Measurements from ENCODE around the gene METTL6.
A peak's percentile ranks its signal among the peaks of the same experiment; 100 is the strongest.

The METTL6 gene

DNA sequence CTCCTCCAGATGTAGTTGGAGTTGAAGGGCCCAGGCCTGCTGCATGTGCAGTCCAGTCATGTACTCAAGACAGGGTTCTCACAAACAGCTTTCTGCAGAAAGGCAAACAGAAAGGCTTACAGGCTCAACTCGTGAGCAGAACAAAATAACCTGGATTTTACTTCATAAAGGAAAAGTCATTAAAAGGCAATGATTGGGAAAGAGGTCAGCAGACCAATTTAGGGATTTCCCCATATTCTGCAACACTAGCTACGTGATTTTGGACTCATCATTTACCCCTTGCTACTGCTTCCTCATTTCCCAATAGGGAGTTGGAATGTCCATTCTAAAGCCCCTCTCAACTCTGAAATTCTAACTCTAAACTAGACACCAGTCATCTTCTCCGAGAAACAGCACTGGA, 18.1 kb downstream of the METTL6 start:
- no peak overlapping the region for H2AFZ ChIP-seq (ENCODE audit: low read depth)
- H3K36me3 ChIP-seq (ENCODE audit: insufficient read depth): no peaks in the 10 kb centered on the region
- H3K79me2 ChIP-seq (ENCODE audit: insufficient read depth, low read depth): no peaks in the 10 kb centered on the region
- H3K4me1 ChIP-seq (ENCODE audit: low read depth, poor library complexity, severe bottlenecking): no peaks in the 10 kb centered on the region
- H3K27ac ChIP-seq: no peak overlapping the region
- H3K27me3 ChIP-seq (ENCODE audit: insufficient read depth, low read depth): no peaks in the 10 kb centered on the region
- H3K4me2 ChIP-seq: no peak overlapping the region
- no peaks in the 10 kb centered on the region for H4K20me1 ChIP-seq (ENCODE audit: insufficient read depth)
- H3K9ac ChIP-seq: no peak overlapping the region
- H3K4me3 ChIP-seq (IDR thresholded peaks at IDR 0.05; ENCODE audit: insufficient read depth, low read depth, low read length): no peak overlapping the region
- TF ChIP-seq, protein P1, sequence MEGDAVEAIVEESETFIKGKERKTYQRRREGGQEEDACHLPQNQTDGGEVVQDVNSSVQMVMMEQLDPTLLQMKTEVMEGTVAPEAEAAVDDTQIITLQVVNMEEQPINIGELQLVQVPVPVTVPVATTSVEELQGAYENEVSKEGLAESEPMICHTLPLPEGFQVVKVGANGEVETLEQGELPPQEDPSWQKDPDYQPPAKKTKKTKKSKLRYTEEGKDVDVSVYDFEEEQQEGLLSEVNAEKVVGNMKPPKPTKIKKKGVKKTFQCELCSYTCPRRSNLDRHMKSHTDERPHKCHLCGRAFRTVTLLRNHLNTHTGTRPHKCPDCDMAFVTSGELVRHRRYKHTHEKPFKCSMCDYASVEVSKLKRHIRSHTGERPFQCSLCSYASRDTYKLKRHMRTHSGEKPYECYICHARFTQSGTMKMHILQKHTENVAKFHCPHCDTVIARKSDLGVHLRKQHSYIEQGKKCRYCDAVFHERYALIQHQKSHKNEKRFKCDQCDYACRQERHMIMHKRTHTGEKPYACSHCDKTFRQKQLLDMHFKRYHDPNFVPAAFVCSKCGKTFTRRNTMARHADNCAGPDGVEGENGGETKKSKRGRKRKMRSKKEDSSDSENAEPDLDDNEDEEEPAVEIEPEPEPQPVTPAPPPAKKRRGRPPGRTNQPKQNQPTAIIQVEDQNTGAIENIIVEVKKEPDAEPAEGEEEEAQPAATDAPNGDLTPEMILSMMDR (conservative IDR thresholded peaks at IDR 0.05; ENCODE audit: low read depth, low read length): no peak

DNA sequence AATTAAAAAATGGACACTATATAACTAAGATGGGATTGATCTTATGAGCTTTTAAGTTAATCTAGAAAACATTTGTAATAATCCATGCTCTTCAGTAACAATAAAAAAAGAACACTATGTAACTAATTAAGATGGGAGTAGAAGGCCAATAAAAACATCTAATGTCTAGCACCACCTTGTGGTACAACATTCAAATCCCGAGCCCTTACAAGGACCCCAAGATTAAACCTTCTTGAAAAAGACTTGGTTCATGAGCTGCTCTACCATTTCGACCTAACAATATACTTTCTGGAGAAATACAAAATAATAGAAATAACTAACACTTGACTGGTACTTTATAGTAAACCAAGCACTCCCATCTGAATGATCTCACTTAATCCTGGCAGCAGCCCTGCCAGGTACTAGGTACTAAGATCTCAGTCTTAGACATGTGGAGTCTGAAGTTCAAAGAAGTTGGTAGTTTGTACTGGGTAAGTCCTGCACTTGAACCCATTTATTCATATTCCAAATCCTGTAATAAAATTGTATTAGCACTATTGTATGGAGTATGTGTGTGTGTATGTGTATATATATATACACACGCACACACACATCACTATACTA, 21.8 kb downstream of the METTL6 start:
- H3K9ac ChIP-seq: no peak overlapping the region
- H3K4me1 ChIP-seq (ENCODE audit: low read depth, poor library complexity, severe bottlenecking): no peaks in the 10 kb centered on the region
- no peaks in the 10 kb centered on the region for H3K79me2 ChIP-seq (ENCODE audit: insufficient read depth, low read depth)
- no peak overlapping the region for H3K4me3 ChIP-seq (IDR thresholded peaks at IDR 0.05; ENCODE audit: insufficient read depth, low read depth, low read length)
- H3K4me2 ChIP-seq: no peak overlapping the region
- no peaks in the 10 kb centered on the region for H3K27me3 ChIP-seq (ENCODE audit: insufficient read depth, low read depth)
- no peak overlapping the region for H3K27ac ChIP-seq
- TF ChIP-seq, protein P1 (conservative IDR thresholded peaks at IDR 0.05; ENCODE audit: low read depth, low read length): peak; percentile 55; the same call in 1 of the 2 replicates
- H2AFZ ChIP-seq (ENCODE audit: low read depth): no peak overlapping the region
- no peaks in the 10 kb centered on the region for H3K36me3 ChIP-seq (ENCODE audit: insufficient read depth)
- no peaks in the 10 kb centered on the region for H4K20me1 ChIP-seq (ENCODE audit: insufficient read depth)

DNA sequence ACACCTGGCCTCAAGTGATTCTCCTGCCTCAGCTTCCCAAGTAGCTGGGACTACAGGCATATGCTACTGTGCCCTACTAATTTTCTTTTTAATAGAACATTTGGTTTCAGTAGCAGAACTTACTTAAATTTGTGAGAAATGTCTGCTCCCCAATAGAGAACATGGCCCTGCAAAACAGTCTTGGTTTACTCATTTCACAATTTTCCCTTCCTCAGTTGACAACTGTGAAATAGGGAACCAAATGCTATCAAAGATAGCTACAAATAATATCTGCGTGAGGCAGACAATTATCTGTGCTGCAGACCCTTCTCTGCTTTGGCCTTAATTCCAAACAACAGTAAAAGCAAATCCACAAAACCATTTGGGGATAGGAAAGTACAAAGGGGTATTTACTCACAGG, 22.6 kb downstream of the METTL6 start:
- no peak overlapping the region for H3K27ac ChIP-seq
- TF ChIP-seq, protein P1 (conservative IDR thresholded peaks at IDR 0.05; ENCODE audit: low read depth, low read length): no peak

DNA sequence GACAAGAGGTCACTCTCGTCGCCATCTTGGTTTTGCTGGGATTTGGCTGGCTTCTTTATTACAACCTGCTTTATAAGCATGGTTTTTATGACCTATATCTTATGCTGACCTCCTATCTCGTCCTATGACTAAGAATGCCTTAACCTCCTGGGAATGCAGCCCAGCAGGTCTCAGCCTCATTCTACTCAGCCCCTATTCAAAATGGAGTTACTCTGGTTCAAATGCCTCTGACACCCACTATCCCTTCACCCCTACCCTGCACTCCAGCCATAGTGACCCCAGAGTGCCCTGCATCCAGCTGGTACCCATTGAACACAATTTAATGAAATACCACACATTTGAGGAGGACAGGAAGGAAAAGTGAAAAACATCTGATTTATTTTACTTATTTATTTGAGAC, 23.4 kb downstream of the METTL6 start:
- no peak overlapping the region for H3K27ac ChIP-seq

More for the DNA sequence above, 22.6 kb downstream of the METTL6 start:
- H3K9ac ChIP-seq: no peak overlapping the region
- H4K20me1 ChIP-seq (ENCODE audit: insufficient read depth): no peaks in the 10 kb centered on the region
- H3K4me1 ChIP-seq (ENCODE audit: low read depth, poor library complexity, severe bottlenecking): no peaks in the 10 kb centered on the region
- no peak overlapping the region for H2AFZ ChIP-seq (ENCODE audit: low read depth)
- no peaks in the 10 kb centered on the region for H3K79me2 ChIP-seq (ENCODE audit: insufficient read depth, low read depth)
- no peaks in the 10 kb centered on the region for H3K36me3 ChIP-seq (ENCODE audit: insufficient read depth)
- H3K4me3 ChIP-seq (IDR thresholded peaks at IDR 0.05; ENCODE audit: insufficient read depth, low read depth, low read length): no peak overlapping the region
- H3K4me2 ChIP-seq: no peak overlapping the region
- H3K27me3 ChIP-seq (ENCODE audit: insufficient read depth, low read depth): no peaks in the 10 kb centered on the region

More for the DNA sequence above, 23.4 kb downstream of the METTL6 start:
- TF ChIP-seq, protein P1 (conservative IDR thresholded peaks at IDR 0.05; ENCODE audit: low read depth, low read length): no peak
- Histone ChIP-seq H2AFZ (ENCODE audit: low read depth) (no peak overlapping the region), H3K36me3 (ENCODE audit: insufficient read depth) (no peaks in the 10 kb centered on the region), H3K4me2 (no peak overlapping the region), H3K4me1 (ENCODE audit: low read depth, poor library complexity, severe bottlenecking) (no peaks in the 10 kb centered on the region), H3K79me2 (ENCODE audit: insufficient read depth, low read depth) (no peaks in the 10 kb centered on the region), H3K9ac (no peak overlapping the region), H3K4me3 (IDR thresholded peaks at IDR 0.05; ENCODE audit: insufficient read depth, low read depth, low read length) (no peak overlapping the region), H4K20me1 (ENCODE audit: insufficient read depth) (no peaks in the 10 kb centered on the region), H3K27me3 (ENCODE audit: insufficient read depth, low read depth) (no peaks in the 10 kb centered on the region)

Measured in KMS-11 (cell line).